HG03139 (cell line): ENCODE results near the gene NPAS2.

ENCODE experiments used
- ATAC-seq: cut with Tn5 transposase; IDR thresholded peaks from one replicate; pipeline ENCODE4 v1.9.1; 2021; ENCODE audit not compliant: unreplicated experiment

NPAS2 gene

GRCh38 chr2:100820523-100821254 lies 750 bp downstream of the NPAS2 start:
- no peak for ATAC-seq

GRCh38 chr2:100821255-100821910 lies 1.4 kb downstream of the NPAS2 start:
- ATAC-seq, result no peak

- no peak for ATAC-seq
Observed at GRCh38 chr2:100821911-100822265, 1.9 kb downstream of the NPAS2 start.

GRCh38 chr2:100822587-100823248 lies 2.8 kb downstream of the NPAS2 start:
- ATAC-seq, result no peak

GRCh38 chr2:100823665-100824438 lies 3.9 kb downstream of the NPAS2 start:
- ATAC-seq, result no peak

GRCh38 chr2:100824842-100825241 lies 4.9 kb downstream of the NPAS2 start:
- ATAC-seq, result no peak

GRCh38 chr2:100826494-100826893 lies 6.6 kb downstream of the NPAS2 start:
- no peak for ATAC-seq

- ATAC-seq, result no peak
Observed at GRCh38 chr2:100831158-100831750, 11.3 kb downstream of the NPAS2 start.

- no peak for ATAC-seq
Observed at GRCh38 chr2:100831831-100832230, 11.9 kb downstream of the NPAS2 start.

- no peak for ATAC-seq
Observed at GRCh38 chr2:100832885-100833284, 12.9 kb downstream of the NPAS2 start.

- no peak for ATAC-seq
Observed at GRCh38 chr2:100833331-100833730, 13.4 kb downstream of the NPAS2 start.

GRCh38 chr2:100834221-100834620 lies 14.3 kb downstream of the NPAS2 start:
- ATAC-seq, result no peak

GRCh38 chr2:100835006-100835659 lies 15.2 kb downstream of the NPAS2 start:
- ATAC-seq, result no peak

- no peak for ATAC-seq
Observed at GRCh38 chr2:100840519-100840918, 20.6 kb downstream of the NPAS2 start.

GRCh38 chr2:100842241-100842922 lies 22.4 kb downstream of the NPAS2 start:
- ATAC-seq, result no peak

GRCh38 chr2:100844514-100844913 lies 24.6 kb downstream of the NPAS2 start:
- no peak for ATAC-seq

- no peak for ATAC-seq
Observed at GRCh38 chr2:100845141-100845991, 25.4 kb downstream of the NPAS2 start.

- ATAC-seq, result no peak
Observed at GRCh38 chr2:100846716-100847115, 26.8 kb downstream of the NPAS2 start.

- no peak for ATAC-seq
Observed at GRCh38 chr2:100852447-100852846, 32.5 kb downstream of the NPAS2 start.
